ENCODE results near the gene SCAMP4.

SCAMP4 gene

DNA sequence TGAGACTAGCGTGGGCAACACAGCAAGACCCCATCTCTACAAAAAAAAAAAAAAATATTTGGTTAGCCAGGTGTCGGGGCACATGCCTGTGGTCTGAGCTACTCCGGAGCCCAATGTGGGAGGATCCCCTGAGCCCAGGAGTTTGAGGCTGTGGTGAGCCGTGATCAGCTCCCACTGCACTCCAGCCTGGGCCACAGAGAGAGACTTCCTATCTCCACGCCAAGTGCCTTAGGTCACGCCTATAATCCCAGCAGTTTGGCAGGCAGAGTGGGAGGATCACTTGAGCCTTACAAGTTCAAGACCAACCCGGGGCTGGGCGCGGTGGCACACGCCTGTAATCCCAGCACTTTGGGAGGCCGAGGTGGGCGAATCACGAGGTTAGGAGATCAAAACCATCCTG lies 8.7 kb upstream of the SCAMP4 start:
- TF ChIP-seq TCF4 (CRISPR knock-in tag; IDR thresholded peaks at IDR 0.05; ENCODE audit: borderline replicate concordance): no peak
- TF ChIP-seq ZNF565 (CRISPR knock-in tag; conservative IDR thresholded peaks at IDR 0.05; ENCODE audit: low read depth): no peak
- TF ChIP-seq ZFP3 (CRISPR knock-in tag; IDR thresholded peaks at IDR 0.05): no peak
- TF ChIP-seq BACH2 (CRISPR knock-in tag; IDR thresholded peaks at IDR 0.05; ENCODE audit: borderline replicate concordance): no peak
- no peak for TF ChIP-seq ZNF70 (CRISPR knock-in tag; IDR thresholded peaks at IDR 0.05)
- no peak for TF ChIP-seq ISL1 (CRISPR knock-in tag; IDR thresholded peaks at IDR 0.05)
- TF ChIP-seq, protein P1, sequence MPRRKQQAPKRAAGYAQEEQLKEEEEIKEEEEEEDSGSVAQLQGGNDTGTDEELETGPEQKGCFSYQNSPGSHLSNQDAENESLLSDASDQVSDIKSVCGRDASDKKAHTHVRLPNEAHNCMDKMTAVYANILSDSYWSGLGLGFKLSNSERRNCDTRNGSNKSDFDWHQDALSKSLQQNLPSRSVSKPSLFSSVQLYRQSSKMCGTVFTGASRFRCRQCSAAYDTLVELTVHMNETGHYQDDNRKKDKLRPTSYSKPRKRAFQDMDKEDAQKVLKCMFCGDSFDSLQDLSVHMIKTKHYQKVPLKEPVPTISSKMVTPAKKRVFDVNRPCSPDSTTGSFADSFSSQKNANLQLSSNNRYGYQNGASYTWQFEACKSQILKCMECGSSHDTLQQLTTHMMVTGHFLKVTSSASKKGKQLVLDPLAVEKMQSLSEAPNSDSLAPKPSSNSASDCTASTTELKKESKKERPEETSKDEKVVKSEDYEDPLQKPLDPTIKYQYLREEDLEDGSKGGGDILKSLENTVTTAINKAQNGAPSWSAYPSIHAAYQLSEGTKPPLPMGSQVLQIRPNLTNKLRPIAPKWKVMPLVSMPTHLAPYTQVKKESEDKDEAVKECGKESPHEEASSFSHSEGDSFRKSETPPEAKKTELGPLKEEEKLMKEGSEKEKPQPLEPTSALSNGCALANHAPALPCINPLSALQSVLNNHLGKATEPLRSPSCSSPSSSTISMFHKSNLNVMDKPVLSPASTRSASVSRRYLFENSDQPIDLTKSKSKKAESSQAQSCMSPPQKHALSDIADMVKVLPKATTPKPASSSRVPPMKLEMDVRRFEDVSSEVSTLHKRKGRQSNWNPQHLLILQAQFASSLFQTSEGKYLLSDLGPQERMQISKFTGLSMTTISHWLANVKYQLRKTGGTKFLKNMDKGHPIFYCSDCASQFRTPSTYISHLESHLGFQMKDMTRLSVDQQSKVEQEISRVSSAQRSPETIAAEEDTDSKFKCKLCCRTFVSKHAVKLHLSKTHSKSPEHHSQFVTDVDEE (CRISPR knock-in tag; IDR thresholded peaks at IDR 0.05): no peak
- no peak for TF ChIP-seq ZNF8 (CRISPR knock-in tag; IDR thresholded peaks at IDR 0.05)
- TF ChIP-seq OSR1 (CRISPR knock-in tag; IDR thresholded peaks at IDR 0.05): no peak
- no peak for TF ChIP-seq ZFP30 (CRISPR knock-in tag; IDR thresholded peaks at IDR 0.05)
- no peak for ATAC-seq

DNA sequence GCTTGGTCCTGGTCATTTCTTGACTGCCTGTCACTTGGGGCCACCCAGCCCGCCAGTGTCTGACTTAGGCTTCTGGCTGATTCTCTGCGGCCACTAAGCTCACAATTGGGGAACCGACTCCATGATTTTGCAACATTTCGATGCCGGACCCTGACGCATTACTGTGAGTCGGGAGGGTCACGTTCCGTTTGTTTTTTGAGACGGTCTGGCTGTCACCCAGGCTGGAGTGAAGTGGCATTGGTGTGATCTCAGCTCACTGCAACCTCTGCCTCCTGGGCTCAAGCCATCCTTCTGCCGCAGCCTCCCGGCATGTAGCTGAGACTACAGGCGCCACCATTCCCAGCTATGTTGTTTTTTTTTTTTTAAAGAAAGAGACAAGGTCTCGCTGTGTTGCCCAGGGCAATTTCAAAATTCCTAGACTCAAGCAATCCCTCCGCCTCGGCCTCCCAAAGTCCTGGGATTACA lies 3.2 kb upstream of the SCAMP4 start:
- TF ChIP-seq, protein P1 (CRISPR knock-in tag; IDR thresholded peaks at IDR 0.05): no peak
- TF ChIP-seq, protein P2, sequence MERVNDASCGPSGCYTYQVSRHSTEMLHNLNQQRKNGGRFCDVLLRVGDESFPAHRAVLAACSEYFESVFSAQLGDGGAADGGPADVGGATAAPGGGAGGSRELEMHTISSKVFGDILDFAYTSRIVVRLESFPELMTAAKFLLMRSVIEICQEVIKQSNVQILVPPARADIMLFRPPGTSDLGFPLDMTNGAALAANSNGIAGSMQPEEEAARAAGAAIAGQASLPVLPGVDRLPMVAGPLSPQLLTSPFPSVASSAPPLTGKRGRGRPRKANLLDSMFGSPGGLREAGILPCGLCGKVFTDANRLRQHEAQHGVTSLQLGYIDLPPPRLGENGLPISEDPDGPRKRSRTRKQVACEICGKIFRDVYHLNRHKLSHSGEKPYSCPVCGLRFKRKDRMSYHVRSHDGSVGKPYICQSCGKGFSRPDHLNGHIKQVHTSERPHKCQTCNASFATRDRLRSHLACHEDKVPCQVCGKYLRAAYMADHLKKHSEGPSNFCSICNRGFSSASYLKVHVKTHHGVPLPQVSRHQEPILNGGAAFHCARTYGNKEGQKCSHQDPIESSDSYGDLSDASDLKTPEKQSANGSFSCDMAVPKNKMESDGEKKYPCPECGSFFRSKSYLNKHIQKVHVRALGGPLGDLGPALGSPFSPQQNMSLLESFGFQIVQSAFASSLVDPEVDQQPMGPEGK (CRISPR knock-in tag; IDR thresholded peaks at IDR 0.05; ENCODE audit: borderline replicate concordance): no peak
- TF ChIP-seq PPARA (CRISPR knock-in tag; IDR thresholded peaks at IDR 0.05; ENCODE audit: borderline replicate concordance) (no peak), SNAI2 (CRISPR knock-in tag; IDR thresholded peaks at IDR 0.05) (no peak), TOX (CRISPR knock-in tag; IDR thresholded peaks at IDR 0.05; ENCODE audit: borderline replicate concordance) (no peak), GLIS3 (CRISPR knock-in tag; IDR thresholded peaks at IDR 0.05) (no peak), ZC3H10 (CRISPR knock-in tag; IDR thresholded peaks at IDR 0.05) (no peak)
- no peak for ATAC-seq

DNA sequence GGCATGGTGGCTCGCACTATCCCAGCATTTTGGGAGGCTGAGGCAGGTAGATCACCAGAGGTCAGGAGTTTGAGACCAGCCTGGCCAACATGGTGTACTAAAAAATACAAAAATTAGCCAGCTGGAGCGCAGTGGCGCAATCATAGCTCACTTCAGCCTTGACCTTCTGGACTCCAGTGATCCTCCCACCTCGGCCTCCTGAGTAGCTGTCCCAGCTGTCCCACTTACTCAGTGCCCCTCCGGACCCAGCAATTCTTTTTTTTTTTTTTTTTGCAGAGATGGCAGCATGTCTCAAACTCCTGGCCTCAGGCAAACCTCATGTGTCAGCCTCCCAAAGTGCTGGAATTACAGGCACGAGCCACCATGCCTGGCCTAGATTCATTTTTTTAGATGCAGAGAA lies 2.3 kb upstream of the SCAMP4 start:
- no peak for ATAC-seq

DNA sequence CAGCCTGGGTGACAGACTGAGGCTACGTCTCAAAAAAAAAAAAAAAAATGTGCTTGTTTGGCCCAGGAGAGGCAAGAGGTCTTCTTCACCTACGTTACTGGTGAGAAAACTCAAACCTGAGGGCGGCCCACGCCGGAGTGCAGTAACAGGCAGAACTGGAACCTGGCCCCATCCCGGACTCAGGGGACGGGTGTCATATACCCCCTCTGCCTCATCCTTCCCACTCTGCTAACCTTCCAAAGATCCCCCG lies 414 bp upstream of the SCAMP4 start:
- ATAC-seq: no peak

More for the DNA sequence above, 2.3 kb upstream of the SCAMP4 start:
- TF ChIP-seq ZNF565 (CRISPR knock-in tag; conservative IDR thresholded peaks at IDR 0.05; ENCODE audit: low read depth): no peak

More for the DNA sequence above, 414 bp upstream of the SCAMP4 start:
- TF ChIP-seq TOX (CRISPR knock-in tag; IDR thresholded peaks at IDR 0.05; ENCODE audit: borderline replicate concordance) (no peak), ZNF565 (CRISPR knock-in tag; conservative IDR thresholded peaks at IDR 0.05; ENCODE audit: low read depth) (no peak), ARNTL (CRISPR knock-in tag; IDR thresholded peaks at IDR 0.05; ENCODE audit: borderline replicate concordance, low read depth) (no peak)
- TF ChIP-seq, protein P1 (CRISPR knock-in tag; IDR thresholded peaks at IDR 0.05): no peak
